Stimulated activated CD8-positive, alpha-beta memory T cell treated with anti-CD3 and anti-CD28 coated beads, Interleukin-12 subunit alpha, Interleukin-12 subunit beta, amount 100 ng/mL, for 24 hours (primary cell): ENCODE results near the gene MBD3L4.
"Not testable (repeated sequence)": the region's sequence is repeated elsewhere in the genome, so short reads cannot be mapped to it uniquely, and the experiment has no call there.

Source experiments
- DNase-seq: peaks from one replicate; pipeline ENCODE4 v3.0.0-alpha.2; 2020; ENCODE audit errors: extremely low read depth

MBD3L4 gene

DNA sequence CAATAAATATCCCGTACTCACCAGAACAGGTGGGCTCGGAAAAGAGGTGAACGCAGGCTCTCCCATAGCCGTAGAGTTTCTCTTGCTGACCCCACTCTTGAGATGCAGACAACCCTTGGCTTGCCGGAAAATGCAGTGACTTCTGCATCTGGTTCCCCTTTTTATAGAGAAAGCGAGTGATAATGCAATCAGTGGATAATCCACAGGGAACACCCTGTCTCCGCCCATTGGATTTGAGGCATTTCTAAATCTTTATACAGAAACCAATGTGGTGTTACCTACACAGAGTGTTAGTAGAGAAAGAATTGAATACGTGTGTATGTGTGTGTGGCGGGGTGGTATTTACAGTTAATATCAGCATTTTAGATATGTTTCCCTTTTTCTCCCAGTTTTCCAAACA is at the start of gene MBD3L4:
Gene MBD3L4 (minus strand): TSS at position 101 of the 400 bp plus-strand sequence. CDS start 35 bp downstream, at position 66.
- DNase-seq: not testable (repeated sequence)

DNA sequence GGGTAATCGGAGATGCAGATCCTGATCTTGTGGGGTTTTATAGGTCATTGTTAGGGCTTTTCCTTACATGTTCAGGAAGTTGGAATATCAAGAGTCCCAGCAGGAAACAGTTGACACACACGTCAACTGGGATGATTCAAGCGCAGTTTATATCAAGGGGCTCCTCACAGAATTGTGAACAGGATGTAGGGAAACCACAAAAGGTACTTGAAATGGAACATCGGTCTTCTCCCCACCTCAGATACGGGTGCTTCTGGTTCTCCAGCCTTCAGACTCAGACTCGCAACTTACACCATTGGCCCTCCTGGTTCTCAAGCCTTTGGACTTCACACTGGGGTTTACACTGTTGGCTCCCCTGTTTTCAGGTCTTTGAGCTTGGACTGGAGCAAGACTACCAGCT is 49.0 kb upstream of the MBD3L4 start:
- DNase-seq: no peak

DNA sequence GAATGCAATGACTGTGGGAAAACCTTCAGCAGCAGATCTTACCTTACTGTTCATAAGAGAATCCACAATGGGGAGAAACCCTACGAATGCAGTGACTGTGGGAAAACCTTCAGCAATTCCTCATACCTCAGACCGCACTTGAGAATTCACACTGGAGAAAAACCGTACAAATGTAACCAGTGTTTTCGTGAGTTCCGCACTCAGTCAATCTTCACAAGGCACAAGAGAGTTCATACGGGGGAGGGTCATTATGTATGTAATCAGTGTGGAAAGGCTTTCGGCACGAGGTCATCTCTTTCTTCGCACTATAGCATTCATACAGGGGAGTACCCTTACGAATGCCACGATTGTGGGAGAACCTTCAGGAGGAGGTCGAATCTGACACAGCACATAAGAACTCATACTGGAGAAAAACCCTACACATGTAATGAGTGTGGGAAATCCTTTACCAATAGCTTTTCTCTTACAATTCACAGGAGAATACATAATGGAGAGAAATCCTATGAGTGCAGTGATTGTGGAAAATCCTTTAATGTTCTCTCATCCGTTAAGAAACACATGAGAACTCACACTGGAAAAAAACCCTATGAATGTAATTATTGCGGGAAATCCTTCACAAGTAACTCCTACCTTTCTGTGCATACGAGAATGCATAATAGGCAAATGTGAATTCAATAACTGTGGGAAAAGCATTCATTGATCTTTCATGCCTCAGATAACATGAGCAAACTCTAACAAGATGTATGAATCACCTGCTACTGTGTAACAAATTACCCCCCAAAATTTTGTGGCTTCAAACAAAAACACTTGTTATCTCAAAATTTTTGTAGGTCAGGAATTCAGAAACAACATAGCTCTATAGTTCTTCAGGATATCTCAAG is 43.3 kb upstream of the MBD3L4 start:
- DNase-seq: no peak

DNA sequence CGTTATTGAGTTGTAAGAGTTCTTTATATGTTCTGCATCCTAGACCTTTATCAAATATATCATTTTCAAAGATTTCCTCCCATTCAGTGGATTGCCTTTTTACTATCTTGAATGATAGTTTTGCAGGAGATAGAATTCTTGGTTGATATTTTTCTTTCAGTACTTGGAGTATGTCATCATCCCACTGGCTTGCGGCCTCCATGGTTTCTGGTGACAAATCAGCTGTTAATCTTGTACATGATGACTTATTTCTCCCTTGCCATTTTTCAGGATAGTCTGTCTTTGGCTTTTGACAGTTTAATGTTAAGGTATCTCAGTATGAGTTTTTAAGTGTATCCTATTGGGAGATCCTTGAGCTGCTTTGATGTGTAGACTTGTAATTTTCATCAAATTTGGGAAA is 38.0 kb upstream of the MBD3L4 start:
- DNase-seq: no peak

DNA sequence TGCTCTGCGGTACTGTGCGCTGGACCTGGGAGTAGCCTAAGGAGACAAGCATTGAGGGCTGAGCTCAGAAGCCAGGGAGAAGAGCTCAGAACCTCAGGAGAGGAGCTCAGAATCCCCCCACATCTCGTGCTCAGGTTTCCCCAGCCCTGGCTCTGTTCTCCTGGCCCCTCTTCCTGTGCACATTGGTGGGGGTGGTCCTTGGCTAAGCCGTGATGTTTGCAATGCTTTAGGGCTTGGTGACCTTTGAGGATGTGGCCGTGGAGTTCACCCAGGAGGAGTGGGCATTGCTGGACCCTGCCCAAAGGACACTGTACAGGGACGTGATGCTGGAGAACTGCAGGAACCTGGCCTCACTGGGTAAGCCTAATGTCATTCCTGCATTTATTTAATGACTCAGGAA is 36.2 kb upstream of the MBD3L4 start:
- no peak for DNase-seq

DNA sequence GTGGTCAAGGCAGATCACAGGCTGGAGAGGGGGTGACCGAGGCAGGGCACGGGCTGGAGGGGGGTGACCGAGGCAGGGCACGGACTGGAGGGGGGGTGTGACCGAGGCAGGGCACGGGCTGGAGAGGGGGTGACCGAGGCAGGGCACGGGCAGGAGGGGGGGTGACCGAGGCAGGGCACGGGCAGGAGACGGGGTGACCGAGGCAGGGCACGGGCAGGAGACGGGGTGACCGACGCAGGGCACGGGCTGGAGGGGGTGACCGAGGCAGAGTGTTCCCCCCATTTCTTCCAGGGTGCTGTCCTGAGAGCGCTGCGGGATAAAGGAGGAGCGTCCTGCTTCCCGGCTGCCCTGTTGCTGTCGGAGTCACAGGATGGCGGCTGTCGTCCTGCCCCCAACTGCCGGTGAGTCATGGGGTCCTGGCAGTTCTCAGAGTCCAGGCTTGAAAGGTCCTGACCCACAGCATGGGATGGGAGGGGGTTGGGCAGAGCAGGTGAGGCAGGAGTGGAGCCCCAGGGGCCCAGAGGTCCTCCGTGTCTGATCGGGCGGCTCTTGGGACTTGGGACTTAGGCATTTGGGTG is 34.8 kb upstream of the MBD3L4 start:
- DNase-seq: no peak

DNA sequence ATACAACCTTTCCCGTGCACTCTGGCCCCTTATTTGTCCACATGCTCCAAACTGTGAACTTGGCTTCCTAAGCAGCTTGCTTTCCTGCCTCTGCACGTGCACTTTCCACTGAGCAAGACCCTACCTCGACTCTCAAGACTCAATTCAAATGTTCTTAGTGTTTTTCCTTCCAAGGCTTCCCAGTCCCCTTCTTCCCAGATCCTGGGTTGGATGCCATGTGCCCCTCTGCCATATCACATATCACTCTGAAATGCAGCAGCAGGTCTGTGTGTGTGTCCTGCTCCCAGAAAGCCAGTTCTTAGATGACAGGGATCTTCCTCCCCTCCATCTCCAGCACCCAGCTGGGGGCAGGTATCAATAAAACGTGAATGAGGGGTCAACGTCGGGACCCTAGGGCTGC is 32.6 kb upstream of the MBD3L4 start:
- DNase-seq: no peak

DNA sequence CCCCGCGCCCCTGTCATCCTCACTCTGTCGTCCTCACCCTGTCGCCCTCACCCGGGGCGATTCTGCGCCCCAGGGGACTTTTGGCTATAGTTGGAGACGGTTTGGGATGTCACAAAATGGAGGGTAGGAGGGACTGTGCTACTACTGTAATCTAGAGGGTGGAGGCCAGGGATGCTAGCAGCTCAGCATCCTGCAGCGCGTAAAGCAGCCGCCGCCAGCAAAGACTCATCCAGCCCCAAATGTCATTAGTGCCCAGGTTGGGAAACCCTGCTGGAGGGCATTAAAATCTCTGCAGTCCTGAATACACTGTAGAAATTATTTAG is 29.9 kb upstream of the MBD3L4 start:
- DNase-seq: no peak

DNA sequence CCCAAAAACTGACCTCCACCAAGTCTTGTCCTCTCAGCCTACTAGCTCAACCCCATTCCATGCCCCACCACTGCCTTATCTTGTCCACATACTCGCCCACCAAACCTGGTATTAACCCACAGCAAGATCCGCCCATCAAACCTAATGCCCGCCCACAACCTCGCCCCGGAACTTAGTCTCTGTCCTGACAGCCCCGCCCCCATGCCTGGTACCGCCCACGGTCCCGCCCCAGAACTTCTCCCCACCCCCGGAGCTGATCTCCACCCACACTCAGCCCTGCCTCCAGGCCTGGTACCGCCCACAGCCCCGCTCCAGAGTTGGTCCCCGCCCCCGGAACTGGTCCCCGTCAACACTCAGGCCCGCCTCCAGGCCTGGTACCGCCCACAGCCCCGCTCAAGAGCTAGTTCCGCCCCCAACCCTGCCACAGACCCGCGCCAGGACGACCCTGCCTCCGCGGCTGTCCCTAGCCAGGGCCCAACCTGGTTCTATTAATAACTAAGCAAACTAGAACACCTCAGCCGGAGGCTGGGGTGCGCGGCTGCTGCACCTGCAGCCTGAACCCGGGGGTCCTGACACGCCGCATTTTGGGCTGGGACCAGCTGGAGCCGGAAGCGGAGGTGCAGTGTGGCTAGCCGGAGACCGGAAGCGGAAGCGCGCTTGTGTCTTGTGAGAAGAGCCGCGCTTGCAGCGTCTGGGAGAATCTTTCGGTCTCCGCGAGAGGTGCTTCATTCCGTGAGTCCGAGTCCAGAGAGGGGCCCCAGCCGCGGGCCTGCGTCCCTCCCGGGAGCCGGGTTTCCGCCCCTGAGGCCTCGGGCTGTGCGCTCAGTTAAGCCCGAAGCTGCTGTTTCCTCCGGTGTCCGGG is 29.3 kb upstream of the MBD3L4 start, which contains the start of gene ZNF557:
Gene ZNF557 (plus strand): TSS at position 662 of the 862 bp plus-strand sequence. CDS start 5,372 bp downstream, outside the sequence.
- peak; percentile 96 for DNase-seq

DNA sequence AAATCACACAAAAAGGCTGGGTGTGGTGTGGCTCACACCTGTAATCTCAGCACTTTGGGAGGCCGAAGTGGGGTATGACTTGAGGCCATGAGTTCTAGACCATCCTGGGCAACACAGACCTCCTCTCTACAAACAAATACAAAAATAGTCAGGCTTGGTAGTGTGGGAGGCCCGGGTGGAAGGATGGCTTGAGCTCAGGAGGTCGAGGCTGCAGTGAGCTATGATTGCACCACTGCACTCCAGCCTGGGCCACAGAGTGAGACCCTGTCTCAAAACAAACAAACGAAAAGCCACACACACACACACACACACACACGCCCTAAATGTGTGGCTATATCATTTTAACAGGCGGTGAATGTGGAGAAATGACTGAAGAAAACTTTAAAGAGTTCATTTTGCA is 28.6 kb upstream of the MBD3L4 start:
- no peak for DNase-seq

DNA sequence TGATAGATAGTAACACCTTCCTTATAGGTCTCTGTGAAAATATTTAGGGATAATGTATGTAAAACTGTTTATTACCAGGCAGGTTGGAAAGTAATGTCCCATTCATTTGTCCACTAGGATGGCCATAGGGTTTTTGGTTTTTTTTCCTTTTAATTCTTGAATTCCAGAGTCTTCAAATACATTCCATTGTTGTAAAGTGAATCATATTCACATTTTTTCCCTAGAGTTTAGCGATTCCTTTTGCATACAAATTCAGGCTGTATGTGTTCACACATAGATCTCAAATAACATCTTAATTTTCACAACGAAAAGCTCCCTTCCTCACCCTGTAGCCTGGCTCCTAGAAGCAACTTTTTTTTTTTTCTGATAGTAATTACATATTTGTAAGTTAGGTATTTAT is 27.7 kb upstream of the MBD3L4 start:
- DNase-seq: no peak

DNA sequence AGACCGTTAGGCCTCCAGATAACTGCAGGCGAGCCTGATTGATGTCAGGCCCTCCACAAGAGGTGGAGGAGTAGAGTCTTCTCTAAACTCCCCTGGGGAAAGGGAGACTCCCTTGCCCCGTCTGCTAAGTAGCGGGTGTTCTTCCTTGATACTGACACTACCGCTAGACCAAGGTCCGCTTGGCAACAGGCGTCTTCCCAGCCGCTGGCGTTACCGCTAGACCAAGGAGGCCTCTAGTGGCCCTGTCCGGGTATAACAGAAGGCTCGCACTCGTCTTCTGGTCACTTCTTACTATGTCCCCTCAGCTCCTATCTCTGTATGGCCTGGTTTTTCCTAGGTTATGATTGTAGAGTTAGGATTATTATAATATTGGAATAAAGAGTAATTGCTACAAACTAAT is 27.1 kb upstream of the MBD3L4 start:
- DNase-seq: not testable (repeated sequence)

DNA sequence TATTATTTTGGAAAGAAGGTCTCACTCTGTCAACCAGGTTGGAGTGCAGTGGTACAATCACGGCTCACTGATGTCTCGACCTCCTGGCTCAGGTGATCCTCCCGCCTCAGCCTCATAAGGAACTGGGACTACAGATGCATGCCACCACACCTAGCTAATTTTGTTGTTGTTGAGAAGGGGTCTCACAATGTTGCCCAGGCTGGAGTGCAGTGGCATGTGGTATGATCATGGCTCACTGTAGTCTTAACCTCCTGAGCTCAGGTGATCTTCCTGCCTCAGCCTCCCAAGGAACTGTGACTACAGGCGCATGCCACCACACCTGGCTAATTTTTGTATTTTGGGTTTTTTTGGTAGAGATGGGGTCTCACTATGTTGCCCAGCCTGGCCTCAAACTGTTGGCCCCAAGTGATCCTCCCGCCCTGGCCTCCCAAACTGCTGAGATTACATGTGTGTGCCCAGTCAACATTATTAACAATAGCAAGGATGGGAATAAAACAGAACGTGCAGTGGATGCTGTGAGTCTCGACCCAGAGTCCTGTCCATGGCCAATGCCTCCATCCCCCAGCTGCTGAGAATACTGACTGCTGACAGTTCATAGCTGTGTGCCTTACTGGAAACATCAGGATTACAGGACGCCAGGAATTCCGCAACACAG is 23.9 kb upstream of the MBD3L4 start:
- DNase-seq: no peak

DNA sequence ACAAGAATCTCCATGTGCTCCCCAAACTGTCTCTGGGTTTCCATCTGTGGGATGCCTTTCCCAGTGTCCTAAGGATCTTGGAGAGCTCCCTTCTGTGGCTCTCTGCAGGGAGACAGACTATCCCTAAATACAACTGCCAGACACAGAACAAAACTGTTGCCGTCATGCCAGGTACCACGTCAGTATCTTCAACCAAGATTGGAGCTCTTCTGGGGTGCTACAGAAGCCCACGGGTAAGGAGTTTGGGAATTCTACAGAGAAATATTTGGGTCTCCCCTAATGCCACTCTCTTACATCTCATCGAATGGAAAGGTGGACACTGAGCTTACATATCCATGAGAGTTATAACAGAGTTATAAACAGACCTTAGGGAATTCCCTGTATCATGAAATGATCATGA is 23.4 kb upstream of the MBD3L4 start:
- DNase-seq: no peak

DNA sequence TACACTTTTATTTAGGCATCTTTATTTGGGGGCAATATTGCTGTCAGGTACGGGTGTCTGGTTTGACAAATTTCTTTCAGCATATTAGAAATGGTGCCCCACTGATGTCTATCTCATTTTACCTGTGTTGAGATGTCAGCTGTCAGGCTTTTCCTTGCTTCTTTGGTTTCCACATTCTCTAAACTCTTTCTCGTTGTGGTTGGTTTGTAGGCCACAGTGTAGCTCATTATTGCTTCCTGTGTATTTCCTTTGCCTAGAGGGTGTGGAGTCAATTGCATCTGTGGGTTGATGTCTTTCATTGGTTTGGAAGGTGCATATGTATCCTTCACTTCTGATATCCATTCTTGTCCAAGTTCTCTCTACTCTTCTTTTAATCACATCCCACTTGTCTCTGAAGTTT is 20.0 kb upstream of the MBD3L4 start:
- DNase-seq: not testable (repeated sequence)

DNA sequence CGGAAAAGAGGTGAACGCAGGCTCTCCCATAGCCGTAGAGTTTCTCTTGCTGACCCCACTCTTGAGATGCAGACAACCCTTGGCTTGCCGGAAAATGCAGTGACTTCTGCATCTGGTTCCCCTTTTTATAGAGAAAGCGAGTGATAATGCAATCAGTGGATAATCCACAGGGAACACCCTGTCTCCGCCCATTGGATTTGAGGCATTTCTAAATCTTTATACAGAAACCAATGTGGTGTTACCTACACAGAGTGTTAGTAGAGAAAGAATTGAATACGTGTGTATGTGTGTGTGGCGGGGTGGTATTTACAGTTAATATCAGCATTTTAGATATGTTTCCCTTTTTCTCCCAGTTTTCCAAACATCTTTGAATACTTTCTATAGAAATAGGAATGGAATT is 18.6 kb upstream of the MBD3L4 start, which contains the start of gene MBD3L3:
Gene MBD3L3 (minus strand): TSS at position 101 of the 400 bp plus-strand sequence. CDS start 71 bp downstream, at position 30.
- not testable (repeated sequence) for DNase-seq

DNA sequence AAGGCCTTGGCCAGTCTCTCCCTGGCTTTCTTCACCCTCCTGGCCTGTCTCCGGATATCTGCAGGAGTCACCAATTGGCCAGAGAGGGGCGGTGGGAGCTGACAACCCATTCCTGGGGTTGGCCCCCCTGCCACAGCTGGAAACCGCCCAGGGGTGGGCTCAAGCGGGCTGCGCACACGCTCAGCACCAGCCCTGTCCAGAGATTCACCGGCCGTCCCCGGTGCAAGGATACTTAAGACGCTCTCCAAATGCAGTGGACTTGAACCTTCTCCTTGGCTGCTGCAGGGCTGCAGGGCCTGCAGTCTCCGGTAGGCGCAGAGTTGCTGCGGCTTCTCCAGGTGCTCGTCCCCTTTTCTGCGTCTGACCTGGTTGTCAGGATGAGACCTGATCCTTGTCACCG is 16.4 kb upstream of the MBD3L4 start:
- not testable (repeated sequence) for DNase-seq

DNA sequence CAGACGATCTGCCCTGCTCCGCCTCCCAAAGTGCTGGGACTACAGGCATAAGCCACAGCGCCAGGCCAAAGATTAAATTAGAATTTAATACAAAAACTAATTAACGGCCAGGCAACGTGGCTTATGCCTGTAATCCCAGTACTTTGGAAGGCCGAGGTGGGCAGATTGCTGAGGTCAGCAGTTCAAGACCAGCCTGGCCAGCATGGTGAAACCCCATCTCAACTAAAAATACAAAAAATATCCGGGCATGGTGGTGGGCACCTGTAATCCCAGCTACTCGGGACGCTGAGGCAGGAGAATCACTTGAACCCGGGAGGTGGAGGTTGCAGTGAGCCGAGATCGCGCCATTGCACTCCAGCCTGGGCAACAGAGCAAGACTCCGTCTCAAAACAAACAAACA is 15.7 kb upstream of the MBD3L4 start:
- DNase-seq: not testable (repeated sequence)

DNA sequence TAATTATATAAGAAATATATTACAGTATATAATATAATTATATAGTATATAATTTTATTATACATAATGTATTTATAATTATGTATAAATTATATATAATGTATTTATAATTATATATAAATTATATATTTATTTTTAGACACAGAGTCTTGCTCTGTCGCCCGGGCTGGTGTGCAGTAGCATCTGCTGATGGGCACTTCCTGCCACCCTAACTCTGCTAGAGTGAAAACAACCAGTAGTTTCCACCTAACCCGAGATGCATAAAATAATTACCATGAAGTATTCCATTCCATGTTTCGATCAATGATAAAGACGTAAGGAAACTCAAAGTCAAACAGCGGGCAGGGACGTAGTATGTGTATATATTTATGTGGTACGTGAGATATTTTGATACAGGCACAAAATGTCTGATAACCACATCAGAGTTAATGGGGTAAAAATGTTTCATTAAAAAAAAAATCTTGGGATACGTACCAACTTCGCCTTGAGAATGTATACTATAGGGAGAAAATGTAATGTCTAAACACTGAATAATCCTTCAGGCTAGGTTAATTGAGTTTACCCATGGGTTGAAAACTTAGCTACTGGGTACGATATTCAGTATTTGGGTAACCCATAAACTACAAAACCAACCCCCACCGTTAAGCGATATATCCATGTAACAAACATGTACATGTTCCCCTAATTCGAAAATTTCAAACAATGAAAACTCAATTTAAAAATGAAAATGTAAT is 14.8 kb upstream of the MBD3L4 start:
- not testable (repeated sequence) for DNase-seq

DNA sequence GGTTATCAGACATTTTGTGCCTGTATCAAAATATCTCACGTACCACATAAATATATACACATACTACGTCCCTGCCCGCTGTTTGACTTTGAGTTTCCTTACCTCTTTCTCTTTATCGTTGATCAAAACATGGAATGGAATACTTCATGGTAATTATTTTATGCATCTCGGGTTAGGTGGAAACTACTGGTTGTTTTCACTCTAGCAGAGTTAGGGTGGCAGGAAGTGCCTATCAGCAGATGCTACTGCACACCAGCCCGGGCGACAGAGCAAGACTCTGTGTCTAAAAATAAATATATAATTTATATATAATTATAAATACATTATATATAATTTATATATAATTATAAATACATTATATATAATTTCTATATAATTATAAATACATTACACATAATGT is 12.9 kb upstream of the MBD3L4 start:
- not testable (repeated sequence) for DNase-seq

DNA sequence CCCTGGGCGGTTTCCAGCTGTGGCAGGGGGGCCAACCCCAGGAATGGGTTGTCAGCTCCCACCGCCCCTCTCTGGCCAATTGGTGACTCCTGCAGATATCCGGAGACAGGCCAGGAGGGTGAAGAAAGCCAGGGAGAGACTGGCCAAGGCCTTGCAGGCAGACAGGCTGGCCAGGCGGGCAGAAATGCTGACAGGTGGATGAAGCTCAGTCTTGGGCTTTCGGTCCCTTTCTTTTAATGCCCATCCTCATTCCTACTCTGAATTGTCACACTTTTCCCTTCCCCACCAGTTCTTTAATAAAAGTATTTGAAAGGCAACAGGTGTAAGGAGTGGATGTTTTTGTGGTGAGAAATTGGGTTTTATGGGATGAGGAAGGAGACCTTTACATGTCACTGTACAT is 11.4 kb upstream of the MBD3L4 start:
- DNase-seq: not testable (repeated sequence)
